Testis (tissue), 2 donors: Measurements from ENCODE around the gene PPARGC1A.

Experiments used
- POLR2A ChIP-seq: fragments of 450-650 bp; IDR thresholded peaks from one replicate; pipeline ENCODE4 v1.6.1; 2017; ENCODE audit warnings: antibody characterized with exemption, mild to moderate bottlenecking, moderate library complexity
- TF ChIP-seq, protein P1 (sequence below), 3 experiments: fragments of 450-650 bp in 2 of 3; fragments of 200-600 bp in 1 of 3; sonication (generic) in 1 of 3; IDR thresholded peaks; one replicate each; pipeline ENCODE4 v1.5.1; 2016 to 2019; ENCODE audit warnings: antibody characterized with exemption in 3 of 3, mild to moderate bottlenecking in 2 of 3, moderate library complexity in 1 of 3

DNA sequence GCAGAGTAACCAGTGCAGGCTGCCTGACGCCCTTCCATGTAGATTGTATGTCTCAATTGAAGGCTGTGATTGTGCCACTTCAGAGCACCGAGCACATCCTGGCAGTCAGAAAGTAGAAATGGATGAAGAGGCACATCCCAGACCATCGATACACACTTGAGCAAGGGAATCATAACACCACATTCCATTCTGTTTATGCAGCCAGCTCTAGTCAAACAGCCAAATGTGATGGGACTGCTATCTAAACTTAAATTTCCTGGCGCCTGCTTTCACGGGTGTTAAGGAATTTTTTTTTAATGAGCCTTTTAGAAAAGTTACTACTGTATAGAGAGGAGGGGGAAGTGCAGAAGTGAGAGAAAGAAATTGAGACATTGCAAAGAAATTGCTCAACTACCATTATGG lies 84.4 kb downstream of the PPARGC1A start:
- TF ChIP-seq POLR2A: no peak
- TF ChIP-seq, protein P1, sequence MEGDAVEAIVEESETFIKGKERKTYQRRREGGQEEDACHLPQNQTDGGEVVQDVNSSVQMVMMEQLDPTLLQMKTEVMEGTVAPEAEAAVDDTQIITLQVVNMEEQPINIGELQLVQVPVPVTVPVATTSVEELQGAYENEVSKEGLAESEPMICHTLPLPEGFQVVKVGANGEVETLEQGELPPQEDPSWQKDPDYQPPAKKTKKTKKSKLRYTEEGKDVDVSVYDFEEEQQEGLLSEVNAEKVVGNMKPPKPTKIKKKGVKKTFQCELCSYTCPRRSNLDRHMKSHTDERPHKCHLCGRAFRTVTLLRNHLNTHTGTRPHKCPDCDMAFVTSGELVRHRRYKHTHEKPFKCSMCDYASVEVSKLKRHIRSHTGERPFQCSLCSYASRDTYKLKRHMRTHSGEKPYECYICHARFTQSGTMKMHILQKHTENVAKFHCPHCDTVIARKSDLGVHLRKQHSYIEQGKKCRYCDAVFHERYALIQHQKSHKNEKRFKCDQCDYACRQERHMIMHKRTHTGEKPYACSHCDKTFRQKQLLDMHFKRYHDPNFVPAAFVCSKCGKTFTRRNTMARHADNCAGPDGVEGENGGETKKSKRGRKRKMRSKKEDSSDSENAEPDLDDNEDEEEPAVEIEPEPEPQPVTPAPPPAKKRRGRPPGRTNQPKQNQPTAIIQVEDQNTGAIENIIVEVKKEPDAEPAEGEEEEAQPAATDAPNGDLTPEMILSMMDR (IDR thresholded peaks at IDR 0.05): no peak
